PFSK-1 (cell line): ENCODE measurements around the gene VEPH1.
A peak's percentile ranks its signal among the peaks of the same experiment; 100 is the strongest.

ENCODE experiments used
- FOXP2 ChIP-seq: optimal IDR thresholded peaks from 2 replicates; pipeline ENCODE3; 2011; ENCODE audit warnings: borderline replicate concordance, control low read depth, inconsistent platforms; ENCODE audit not compliant: insufficient read depth; ENCODE audit errors: extremely low read length, extremely low read depth
- POLR2AphosphoS5 ChIP-seq: IDR thresholded peaks from 2 replicates; pipeline ENCODE4 v1.6.1; 2012; ENCODE audit warnings: low read depth, mild to moderate bottlenecking, control low read depth, low read length, moderate library complexity
- REST ChIP-seq, 2 experiments: IDR thresholded peaks; 2 replicates each; pipeline versions ENCODE4 v1.6.1 to v1.8.0; 2011 to 2012; ENCODE audit warnings: low read depth in 2 of 2, low read length in 2 of 2, control low read depth in 1 of 2, inconsistent platforms in 1 of 2, mild to moderate bottlenecking in 1 of 2, moderate library complexity in 1 of 2; ENCODE audit not compliant: insufficient read depth in 1 of 2
- SIN3A ChIP-seq: IDR thresholded peaks from 2 replicates; pipeline ENCODE4 v1.6.1; 2012; ENCODE audit warnings: mild to moderate bottlenecking, low read length, moderate library complexity, borderline replicate concordance; ENCODE audit not compliant: insufficient read depth
- TAF1 ChIP-seq: IDR thresholded peaks from 2 replicates; pipeline ENCODE4 v1.6.1; 2012; ENCODE audit warnings: low read length, control low read depth, borderline replicate concordance; ENCODE audit not compliant: insufficient read depth

VEPH1 gene

GRCh38 chr3:157442729-157443128 is 60.5 kb downstream of the VEPH1 start:
- no peak for TF ChIP-seq TAF1
- no peak for TF ChIP-seq FOXP2
- no peak for TF ChIP-seq REST (IDR thresholded peaks at IDR 0.05; ENCODE audit: insufficient read depth in 1 of 2, low read depth in 2 of 2, low read length in 2 of 2)
- no peak for TF ChIP-seq POLR2AphosphoS5
- no peak for TF ChIP-seq SIN3A

- TF ChIP-seq POLR2AphosphoS5 (no peak), FOXP2 (no peak), TAF1 (no peak), REST (IDR thresholded peaks at IDR 0.05; ENCODE audit: insufficient read depth in 1 of 2, low read depth in 2 of 2, low read length in 2 of 2) (no peak), SIN3A (no peak)
Measured at GRCh38 chr3:157441102-157441624, 62.1 kb downstream of the VEPH1 start.

GRCh38 chr3:157438194-157438730 is 65.0 kb downstream of the VEPH1 start:
- TF ChIP-seq POLR2AphosphoS5 (no peak), REST (IDR thresholded peaks at IDR 0.05; ENCODE audit: insufficient read depth in 1 of 2, low read depth in 2 of 2, low read length in 2 of 2) (no peak), FOXP2 (no peak), TAF1 (no peak), SIN3A (no peak)

GRCh38 chr3:157436583-157437291 is 66.5 kb downstream of the VEPH1 start, which contains the start of gene PTX3:
PTX3 (plus strand) TSS chr3:157436850; CDS start chr3:157436934, 84 bp downstream.
- TF ChIP-seq TAF1 (no peak), SIN3A (no peak), POLR2AphosphoS5 (peak; percentile 75; the same call in 1 of the 2 replicates), FOXP2 (no peak)

GRCh38 chr3:157429708-157430107 is 73.5 kb downstream of the VEPH1 start:
- no peak for TF ChIP-seq SIN3A
- no peak for TF ChIP-seq POLR2AphosphoS5
- no peak for TF ChIP-seq TAF1
- TF ChIP-seq REST (IDR thresholded peaks at IDR 0.05; ENCODE audit: insufficient read depth in 1 of 2, low read depth in 2 of 2, low read length in 2 of 2) = no peak
- no peak for TF ChIP-seq FOXP2
